Cardiac fibroblast (primary cell): ENCODE data around the gene ZNF500.
A peak's percentile ranks its signal among the peaks of the same experiment; 100 is the strongest.

Source experiments
- DNase-seq, 2 donors: peaks; one replicate each; pipeline versions ENCODE4 v3.0.0 to v3.0.0-alpha.2; 2010; ENCODE audit warnings: low read depth in 2 of 2
- H3K4me3 ChIP-seq, 2 donors: replicated peaks in 1 of 2; 1 replicate in 1 of 2; 2 replicates in 1 of 2; pipeline ENCODE4 v1.5.1; 2011; ENCODE audit warnings: low read depth in 2 of 2, low read length in 2 of 2, mild to moderate bottlenecking in 2 of 2, moderate library complexity in 1 of 2
- TF ChIP-seq, protein P1 (sequence below): IDR thresholded peaks from one replicate; pipeline ENCODE4 v1.5.1; 2011; ENCODE audit warnings: low read depth, mild to moderate bottlenecking, low read length, inconsistent platforms

ZNF500 gene

DNA sequence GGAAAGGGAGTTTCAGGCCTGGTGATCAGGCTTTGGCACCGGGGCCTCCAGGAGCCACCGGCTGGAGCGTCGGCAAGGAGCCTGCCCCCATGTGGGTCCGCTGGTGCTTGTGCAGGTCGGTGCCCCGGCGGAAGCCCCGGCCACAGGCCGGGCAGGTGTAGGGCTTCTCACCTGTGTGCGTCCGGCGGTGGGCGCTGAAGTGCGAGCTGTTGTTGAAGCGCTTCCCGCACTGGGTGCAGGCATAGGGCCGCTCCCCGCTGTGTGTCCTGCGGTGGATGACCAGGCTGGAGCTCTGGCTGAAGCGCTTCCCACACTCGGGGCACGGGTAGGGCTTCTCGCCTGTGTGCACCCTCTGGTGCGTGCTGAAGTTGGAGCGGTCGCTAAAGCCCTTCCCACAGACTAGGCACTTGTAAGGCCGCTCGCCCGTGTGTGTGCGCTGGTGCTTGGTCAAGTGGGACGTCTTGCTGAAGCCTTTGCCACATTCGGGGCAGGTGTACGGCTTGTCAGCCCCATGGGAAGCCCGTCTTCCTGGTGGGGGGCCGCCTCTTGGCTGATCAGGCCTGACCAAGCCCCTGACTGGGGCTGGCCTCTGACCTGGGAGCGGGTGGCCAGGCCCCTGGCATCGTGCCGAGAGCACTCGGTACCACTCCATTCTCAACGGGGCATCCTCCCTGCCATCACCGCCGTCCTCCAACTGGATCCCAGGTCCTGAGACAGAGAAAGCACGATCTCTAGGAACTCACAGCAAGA, 14.4 kb downstream of the ZNF500 start:
- TF ChIP-seq, protein P1, sequence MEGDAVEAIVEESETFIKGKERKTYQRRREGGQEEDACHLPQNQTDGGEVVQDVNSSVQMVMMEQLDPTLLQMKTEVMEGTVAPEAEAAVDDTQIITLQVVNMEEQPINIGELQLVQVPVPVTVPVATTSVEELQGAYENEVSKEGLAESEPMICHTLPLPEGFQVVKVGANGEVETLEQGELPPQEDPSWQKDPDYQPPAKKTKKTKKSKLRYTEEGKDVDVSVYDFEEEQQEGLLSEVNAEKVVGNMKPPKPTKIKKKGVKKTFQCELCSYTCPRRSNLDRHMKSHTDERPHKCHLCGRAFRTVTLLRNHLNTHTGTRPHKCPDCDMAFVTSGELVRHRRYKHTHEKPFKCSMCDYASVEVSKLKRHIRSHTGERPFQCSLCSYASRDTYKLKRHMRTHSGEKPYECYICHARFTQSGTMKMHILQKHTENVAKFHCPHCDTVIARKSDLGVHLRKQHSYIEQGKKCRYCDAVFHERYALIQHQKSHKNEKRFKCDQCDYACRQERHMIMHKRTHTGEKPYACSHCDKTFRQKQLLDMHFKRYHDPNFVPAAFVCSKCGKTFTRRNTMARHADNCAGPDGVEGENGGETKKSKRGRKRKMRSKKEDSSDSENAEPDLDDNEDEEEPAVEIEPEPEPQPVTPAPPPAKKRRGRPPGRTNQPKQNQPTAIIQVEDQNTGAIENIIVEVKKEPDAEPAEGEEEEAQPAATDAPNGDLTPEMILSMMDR, result no peak
- no peak overlapping the region for H3K4me3 ChIP-seq
- no peak for DNase-seq

DNA sequence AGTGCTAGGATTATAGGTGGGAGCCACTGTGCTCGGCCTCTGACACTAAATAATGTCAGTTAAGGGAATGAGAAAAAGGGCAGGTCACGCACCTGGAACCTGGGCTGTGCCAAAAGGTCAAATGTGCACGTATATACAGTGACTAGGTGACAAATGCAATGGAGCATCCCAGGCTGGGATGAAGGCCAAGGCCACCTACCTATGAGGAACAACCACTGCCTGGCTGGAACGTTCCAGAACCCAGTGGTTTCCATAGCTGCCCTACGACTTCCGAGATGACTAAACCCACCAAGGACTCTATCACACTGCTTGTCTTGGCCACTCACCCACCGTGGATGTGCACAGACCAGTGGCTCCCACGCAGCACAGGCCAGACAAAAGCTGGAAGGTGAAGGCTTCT, 16.1 kb downstream of the ZNF500 start:
- TF ChIP-seq, protein P1, result no peak
- no peak for DNase-seq
- no peak overlapping the region for H3K4me3 ChIP-seq

DNA sequence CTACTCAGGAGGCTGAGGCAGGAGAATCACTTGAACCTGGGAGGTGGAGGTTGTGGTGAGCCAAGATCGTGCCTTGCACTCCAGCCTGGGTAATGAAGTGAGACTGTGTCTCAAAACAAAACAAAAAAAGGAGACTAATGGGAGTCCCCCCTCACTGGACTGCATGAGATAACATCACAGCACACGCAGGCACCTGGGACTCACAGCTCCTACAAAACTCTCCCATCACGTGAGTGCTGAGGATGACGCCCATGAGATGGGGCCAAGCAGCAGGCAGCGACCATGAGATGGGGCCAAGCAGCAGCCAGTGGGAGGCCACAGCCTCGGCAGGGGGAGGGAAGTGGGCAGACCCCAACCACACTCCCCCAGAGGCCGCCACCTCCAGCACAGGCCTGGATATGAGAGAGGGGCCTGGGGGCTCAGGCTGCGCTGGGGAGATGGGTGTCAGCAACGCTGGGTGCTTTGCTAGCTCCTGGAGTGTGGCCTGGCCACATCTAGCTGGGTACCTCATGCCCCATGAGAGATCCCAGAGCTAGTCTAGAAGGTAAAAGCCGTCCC, 17.2 kb downstream of the ZNF500 start:
- TF ChIP-seq, protein P1, result no peak
- no peak for DNase-seq
- H3K4me3 ChIP-seq, result no peak overlapping the region

DNA sequence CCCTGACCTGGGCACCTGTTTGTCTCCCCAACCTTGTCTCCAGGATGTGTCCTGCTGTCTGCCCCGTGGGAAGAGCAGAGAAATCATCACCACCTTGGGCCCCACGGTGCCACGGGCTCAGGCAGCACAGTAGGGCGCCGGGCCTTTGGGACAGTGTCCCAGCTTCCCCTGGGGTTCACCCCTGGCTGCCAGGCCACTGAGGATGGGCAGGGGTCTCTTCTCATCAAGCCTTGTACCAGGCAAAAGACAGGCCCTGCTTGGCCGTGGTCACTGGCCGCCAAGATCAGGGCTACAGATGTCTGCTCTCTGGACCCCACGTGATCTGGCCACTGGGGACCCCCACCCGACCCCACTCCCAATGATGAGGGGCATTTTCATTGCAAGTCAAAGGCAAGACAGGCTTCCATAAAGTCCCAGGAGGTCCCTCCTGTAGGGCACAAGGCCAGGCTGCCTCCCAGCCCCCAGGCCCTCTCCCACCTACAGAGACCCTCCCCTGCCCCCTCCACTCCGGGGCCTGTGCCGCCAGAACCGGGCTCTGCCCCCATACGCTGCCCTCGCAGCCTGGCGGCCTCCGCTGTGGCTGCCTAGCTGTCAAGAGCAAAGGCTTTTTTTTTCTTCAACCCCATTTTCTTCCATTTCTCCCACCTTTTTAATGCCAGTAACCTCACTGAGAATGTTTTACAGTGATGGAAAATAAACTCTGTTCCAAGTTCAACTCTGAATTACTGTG, 18.1 kb downstream of the ZNF500 start:
- no peak for DNase-seq
- no peak overlapping the region for H3K4me3 ChIP-seq
- TF ChIP-seq, protein P1, result no peak

DNA sequence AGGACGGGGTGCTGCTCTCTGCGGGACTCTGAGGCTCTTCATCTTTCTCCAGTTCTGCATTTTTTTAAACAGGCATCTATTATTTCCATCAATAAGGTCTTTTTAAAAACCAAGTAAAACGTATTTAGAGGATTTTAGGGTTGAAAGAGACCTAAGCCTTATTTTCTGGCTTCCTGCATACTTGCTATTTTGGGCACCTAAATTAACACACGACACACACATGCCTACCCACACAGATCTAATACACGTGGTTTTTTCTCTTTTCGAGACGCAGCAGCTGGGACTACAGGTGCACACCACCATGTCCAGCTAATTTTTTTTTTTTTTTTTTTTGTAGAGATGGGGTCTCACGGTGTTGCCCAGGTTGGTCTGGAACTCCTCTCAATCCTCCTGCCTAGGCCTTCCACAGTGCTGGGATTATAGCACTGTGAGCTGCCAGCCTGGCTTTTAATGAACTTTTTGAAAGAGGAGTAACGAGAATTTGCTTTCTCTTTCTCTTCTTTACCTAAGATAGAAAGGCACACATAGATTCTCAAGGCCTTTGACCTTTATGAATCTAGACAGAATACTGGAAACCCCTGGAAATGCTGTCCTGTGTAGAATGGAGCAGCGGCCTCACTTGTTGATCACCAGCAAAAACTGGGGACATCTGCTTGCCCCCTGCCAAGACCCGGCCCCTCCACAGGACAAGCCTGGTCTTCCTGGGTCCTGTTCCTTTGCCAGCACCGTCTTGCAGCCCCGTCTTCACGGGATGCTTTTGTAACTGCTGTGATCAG, 18.9 kb downstream of the ZNF500 start:
- TF ChIP-seq, protein P1, result no peak
- no peak for DNase-seq
- no peak overlapping the region for H3K4me3 ChIP-seq

DNA sequence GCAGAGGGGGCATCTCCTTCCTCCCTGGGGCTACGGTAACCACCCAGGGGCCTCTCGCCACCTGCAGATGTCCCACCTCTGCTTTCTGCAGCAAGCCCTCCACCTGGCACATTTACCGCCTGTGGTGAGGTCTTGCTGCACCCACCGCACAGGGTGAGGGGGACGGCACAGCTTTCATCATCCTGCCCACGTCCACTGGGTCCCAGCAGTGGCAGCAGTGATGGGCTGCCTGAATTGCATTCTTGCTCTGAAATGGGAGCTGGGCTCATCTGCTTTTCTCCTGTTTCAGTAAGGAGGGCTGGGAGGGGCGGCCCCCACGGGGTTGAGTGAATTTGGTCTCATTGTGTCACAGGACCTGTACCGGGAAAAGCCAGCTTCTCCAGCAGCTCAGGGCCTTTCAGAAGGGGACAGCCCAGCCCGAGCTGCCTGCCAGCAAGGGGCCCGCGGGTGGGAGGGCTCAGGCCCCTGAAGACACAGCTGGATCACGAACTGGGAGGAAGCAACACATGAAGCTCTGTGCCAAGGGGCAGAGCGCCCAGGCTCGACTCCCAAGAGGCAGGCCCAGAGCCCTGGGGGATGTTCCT, 19.9 kb downstream of the ZNF500 start:
- peak in 1 of 2 donors; percentile 57 for DNase-seq
- TF ChIP-seq, protein P1, result no peak
- no peak overlapping the region for H3K4me3 ChIP-seq
